HG03039 (cell line): ENCODE results near the gene DISC1.
"Not testable (repeated sequence)": the region's sequence is repeated elsewhere in the genome, so short reads cannot be mapped to it uniquely, and the experiment has no call there.

ENCODE experiments used
- ATAC-seq: cut with Tn5 transposase; IDR thresholded peaks from one replicate; pipeline ENCODE4 v1.9.1; 2021; ENCODE audit warnings: mild to moderate bottlenecking, moderate library complexity; ENCODE audit not compliant: unreplicated experiment

Gene DISC1

GRCh38 chr1:231634323-231635013 lies 7.9 kb downstream of the DISC1 start:
- no peak for ATAC-seq

- no peak for ATAC-seq
Measured at GRCh38 chr1:231636157-231636556, 9.6 kb downstream of the DISC1 start.

- not testable (repeated sequence) for ATAC-seq
Measured at GRCh38 chr1:231636922-231637321, 10.3 kb downstream of the DISC1 start.

GRCh38 chr1:231638647-231639046 lies 12.1 kb downstream of the DISC1 start:
- no peak for ATAC-seq

- ATAC-seq, result no peak
Measured at GRCh38 chr1:231639819-231640218, 13.2 kb downstream of the DISC1 start.

GRCh38 chr1:231641444-231641843 lies 14.9 kb downstream of the DISC1 start:
- ATAC-seq, result not testable (repeated sequence)

- ATAC-seq, result not testable (repeated sequence)
Measured at GRCh38 chr1:231642061-231642460, 15.5 kb downstream of the DISC1 start.

GRCh38 chr1:231642618-231643017 lies 16.0 kb downstream of the DISC1 start:
- ATAC-seq, result no peak

- ATAC-seq, result no peak
Measured at GRCh38 chr1:231643071-231643934, 16.7 kb downstream of the DISC1 start.

GRCh38 chr1:231643935-231644237 lies 17.3 kb downstream of the DISC1 start:
- ATAC-seq, result no peak

- not testable (repeated sequence) for ATAC-seq
Measured at GRCh38 chr1:231645634-231646033, 19.0 kb downstream of the DISC1 start.

GRCh38 chr1:231646165-231646564 lies 19.6 kb downstream of the DISC1 start:
- ATAC-seq, result not testable (repeated sequence)

GRCh38 chr1:231651621-231652260 lies 25.2 kb downstream of the DISC1 start:
- ATAC-seq, result not testable (repeated sequence)

GRCh38 chr1:231653632-231654031 lies 27.0 kb downstream of the DISC1 start:
- ATAC-seq, result no peak

- ATAC-seq, result no peak
Measured at GRCh38 chr1:231656741-231657140, 30.2 kb downstream of the DISC1 start.

GRCh38 chr1:231658223-231658622 lies 31.6 kb downstream of the DISC1 start:
- not testable (repeated sequence) for ATAC-seq

GRCh38 chr1:231660198-231660597 lies 33.6 kb downstream of the DISC1 start:
- ATAC-seq, result no peak

- no peak for ATAC-seq
Measured at GRCh38 chr1:231663211-231663792, 36.7 kb downstream of the DISC1 start.

- no peak for ATAC-seq
Measured at GRCh38 chr1:231665101-231665500, 38.5 kb downstream of the DISC1 start.

- ATAC-seq, result no peak
Measured at GRCh38 chr1:231665726-231666125, 39.1 kb downstream of the DISC1 start.

GRCh38 chr1:231666220-231666936 lies 39.8 kb downstream of the DISC1 start:
- no peak for ATAC-seq
